H1 (cell line): ENCODE results near the gene AEBP1. TPM values are rescaled to one million over a fixed set of nuclear protein-coding genes. Genes with fewer than 3 reads are reported as not detected.

Experiments
- CTCF ChIA-PET: fragments of 300-600 bp; sonication (Branson Sonifier 250); formaldehyde crosslinking; loops from one replicate; lab custom pipeline; 2021; ENCODE audit not compliant: partially characterized antibody; lab: Charles Lee
- POLR2A ChIA-PET: fragments of 300-600 bp; sonication (Branson Sonifier 250); formaldehyde crosslinking; loops from one replicate; lab custom pipeline; 2021; ENCODE audit warnings: inconsistent platforms; ENCODE audit not compliant: partially characterized antibody; lab: Charles Lee
- DNase-seq, 2 experiments: peaks; one replicate each; pipeline versions ENCODE4 v3.0.0 to v3.0.0-alpha.2; 2010 to 2022; ENCODE audit warnings: low spot score in 2 of 2, low read depth in 1 of 2, mixed read lengths in 1 of 2
- FAIRE-seq: peaks from 2 replicates; lab custom pipeline; 2011; peaks lifted over from hg19 to GRCh38; lab: Jason Lieb, UNC
- H2AFZ ChIP-seq: 2 replicates; pipeline ENCODE4 v1.8.1; 2012; ENCODE audit warnings: low read length, inconsistent platforms
- H2AK5ac ChIP-seq: 2 replicates; pipeline ENCODE4 v1.6.1; 2013; ENCODE audit warnings: low read depth, low read length
- H2BK120ac ChIP-seq: replicated peaks from 2 replicates; pipeline ENCODE3; 2013; ENCODE audit warnings: low read depth, low read length, inconsistent platforms
- H2BK12ac ChIP-seq: 2 replicates; pipeline ENCODE4 v1.6.1; 2013; ENCODE audit warnings: low read depth, low read length
- H2BK15ac ChIP-seq: 2 replicates; pipeline ENCODE4 v1.6.1; 2013; ENCODE audit warnings: low read length
- H2BK20ac ChIP-seq: 2 replicates; pipeline ENCODE4 v1.6.1; 2013; ENCODE audit warnings: low read length
- H2BK5ac ChIP-seq: 2 replicates; pipeline ENCODE4 v1.6.1; 2013; ENCODE audit warnings: low read depth, low read length
- H3K14ac ChIP-seq: 2 replicates; pipeline ENCODE4 v1.6.1; 2013; ENCODE audit warnings: inconsistent platforms; ENCODE audit not compliant: insufficient read length
- H3K18ac ChIP-seq: 2 replicates; pipeline ENCODE4 v1.6.1; 2013; ENCODE audit warnings: low read length; ENCODE audit errors: extremely low read depth
- H3K23ac ChIP-seq: 2 replicates; pipeline ENCODE4 v1.6.1; 2013; ENCODE audit warnings: inconsistent platforms; ENCODE audit not compliant: insufficient read length
- H3K23me2 ChIP-seq: 2 replicates; pipeline ENCODE4 v1.6.1; 2013; ENCODE audit warnings: low read depth, low read length
- H3K27ac ChIP-seq: 2 replicates; pipeline ENCODE4 v1.6.1; 2011; ENCODE audit warnings: low read depth, low read length, inconsistent platforms
- H3K27me3 ChIP-seq, 4 experiments: replicated peaks in 1 of 4; 1 replicate in 1 of 4; 2 replicates in 3 of 4; pipeline versions ENCODE4 v1.6.1 to v1.8.1; 2011 to 2013; ENCODE audit warnings: low read length in 3 of 4, mild to moderate bottlenecking in 3 of 4, inconsistent platforms in 2 of 4, mixed read lengths in 2 of 4, moderate library complexity in 1 of 4; ENCODE audit not compliant: control insufficient read depth in 3 of 4, insufficient read depth in 3 of 4; ENCODE audit errors: extremely low read depth in 1 of 4
- H3K36me3 ChIP-seq, 4 experiments: 2 replicates each; pipeline versions ENCODE4 v1.6.1 to v1.8.1; 2011 to 2013; ENCODE audit warnings: mild to moderate bottlenecking in 4 of 4, low read length in 3 of 4, moderate library complexity in 2 of 4, control low read depth in 1 of 4, inconsistent platforms in 1 of 4; ENCODE audit not compliant: insufficient read depth in 4 of 4, control insufficient read depth in 2 of 4
- H3K4ac ChIP-seq: replicated peaks from 2 replicates; pipeline ENCODE3; 2013; ENCODE audit warnings: low read length, low read depth, mixed read lengths, inconsistent platforms; ENCODE audit not compliant: insufficient read length
- H3K4me1 ChIP-seq, 4 experiments: replicated peaks in 1 of 4; 1 replicate in 1 of 4; 2 replicates in 3 of 4; pipeline versions ENCODE4 v1.6.1 to v1.8.1; 2011 to 2013; ENCODE audit warnings: low read length in 3 of 4, inconsistent platforms in 2 of 4, mixed read lengths in 1 of 4; ENCODE audit not compliant: insufficient read depth in 4 of 4, control insufficient read depth in 3 of 4
- H3K4me2 ChIP-seq, 2 experiments: 2 replicates each; pipeline versions ENCODE4 v1.6.1 to v1.8.1; 2011 to 2013; ENCODE audit warnings: low read depth in 2 of 2, low read length in 2 of 2, control low read depth in 1 of 2, inconsistent platforms in 1 of 2, mild to moderate bottlenecking in 1 of 2; ENCODE audit not compliant: insufficient read depth in 1 of 2
- H3K4me3 ChIP-seq, 4 experiments: fragments of 200-600, 300-600 bp in 1 of 4; sonication (generic), shearing (Covaris generic), sonication (Bioruptor Twin) in 1 of 4; 2 replicates each; pipeline versions ENCODE4 v1.5.1 to v1.8.1; 2011 to 2016; ENCODE audit warnings: low read length in 4 of 4, low read depth in 3 of 4, control low read depth in 2 of 4, inconsistent platforms in 2 of 4, mild to moderate bottlenecking in 2 of 4, mixed read lengths in 1 of 4, moderate library complexity in 1 of 4; ENCODE audit not compliant: insufficient read depth in 2 of 4; ENCODE audit errors: extremely low read depth in 1 of 4
- H3K56ac ChIP-seq: replicated peaks from 2 replicates; pipeline ENCODE3; 2013; ENCODE audit warnings: low read depth, mild to moderate bottlenecking, mixed read lengths, low read length, inconsistent platforms; ENCODE audit not compliant: insufficient read length
- H3K79me1 ChIP-seq: 2 replicates; pipeline ENCODE4 v1.6.1; 2013; ENCODE audit warnings: low read depth, low read length, control low read depth
- H3K79me2 ChIP-seq, 2 experiments: 2 replicates each; pipeline versions ENCODE4 v1.6.1 to v1.8.1; 2012 to 2013; ENCODE audit warnings: low read length in 2 of 2, mild to moderate bottlenecking in 2 of 2, inconsistent platforms in 1 of 2; ENCODE audit not compliant: insufficient read depth in 2 of 2, control insufficient read depth in 1 of 2
- H3K9ac ChIP-seq, 4 experiments: replicated peaks in 1 of 4; 1 replicate in 1 of 4; 2 replicates in 3 of 4; pipeline versions ENCODE4 v1.6.1 to v1.8.1; 2011 to 2013; ENCODE audit warnings: low read depth in 3 of 4, low read length in 3 of 4, control low read depth in 2 of 4, mild to moderate bottlenecking in 2 of 4, moderate library complexity in 2 of 4, inconsistent platforms in 1 of 4; ENCODE audit errors: extremely low read depth in 1 of 4
- H3K9me3 ChIP-seq, 2 experiments: 2 replicates each; pipeline versions ENCODE4 v1.6.1 to v1.8.1; 2012 to 2013; ENCODE audit warnings: mild to moderate bottlenecking in 2 of 2, moderate library complexity in 2 of 2, control low read depth in 1 of 2, inconsistent platforms in 1 of 2, low read depth in 1 of 2, low read length in 1 of 2, mixed read lengths in 1 of 2; ENCODE audit not compliant: insufficient read depth in 2 of 2
- H4K20me1 ChIP-seq, 2 experiments: replicated peaks in 1 of 2; 2 replicates each; pipeline versions ENCODE3 to v1.8.1; 2011 to 2013; ENCODE audit warnings: inconsistent platforms in 2 of 2, low read length in 2 of 2, mild to moderate bottlenecking in 1 of 2; ENCODE audit not compliant: insufficient read depth in 2 of 2, control insufficient read depth in 1 of 2
- H4K5ac ChIP-seq: 2 replicates; pipeline ENCODE4 v1.6.1; 2013; ENCODE audit warnings: low read length, low read depth, mixed read lengths, inconsistent platforms; ENCODE audit not compliant: insufficient read length
- H4K8ac ChIP-seq: 2 replicates; pipeline ENCODE4 v1.8.0; 2013; ENCODE audit warnings: mild to moderate bottlenecking, moderate library complexity, low read length, inconsistent platforms; ENCODE audit not compliant: insufficient read depth; ENCODE audit errors: extremely low read depth
- H4K91ac ChIP-seq: replicated peaks from 2 replicates; pipeline ENCODE3; 2013; ENCODE audit warnings: low read length, mixed read lengths, inconsistent platforms; ENCODE audit not compliant: insufficient read length
- FOSL1 ChIP-seq: IDR thresholded peaks from 2 replicates; pipeline ENCODE4 v1.6.1; 2011; ENCODE audit warnings: mild to moderate bottlenecking, low read depth, low read length, moderate library complexity; ENCODE audit not compliant: insufficient read depth
- RAD21 ChIP-seq, 2 experiments: IDR thresholded peaks in 1 of 2; conservative IDR thresholded peaks in 1 of 2; 2 replicates each; pipeline ENCODE4 v1.6.1; 2011; ENCODE audit warnings: low read depth in 2 of 2, low read length in 2 of 2, improper control_type of control experiment in 1 of 2, inconsistent platforms in 1 of 2, mild to moderate bottlenecking in 1 of 2, moderate library complexity in 1 of 2
- WGBS, 2 experiments: shearing (Covaris generic) in 1 of 2; methylation state at CpG; one replicate each; pipeline versions ENCODE4 v1.1.6 to v1.1.7; 2013 to 2015; ENCODE audit warnings: low lambda C conversion rate in 2 of 2, mixed read lengths in 2 of 2, inconsistent platforms in 1 of 2, low coverage in 1 of 2, missing lambda C conversion rate in 1 of 2; ENCODE audit not compliant: insufficient replicate concordance in 2 of 2, insufficient coverage in 1 of 2, insufficient read length in 1 of 2; ENCODE audit errors: extremely low coverage in 1 of 2, missing lambda C conversion rate in 1 of 2; 5-methylcytosine and 5-hydroxymethylcytosine counted together
- polyA plus RNA-seq, 7 experiments: library from polyadenylated mRNA; depleted of rRNA in 3 of 7; stranded (reverse) in 5 of 7; unstranded in 2 of 7; fragments of >200 nt in 5 of 7; fragments of 200-250 nt in 2 of 7; gene quantifications; 1 replicate in 5 of 7; 2 replicates in 1 of 7; 4 replicates in 1 of 7; pipeline versions ENCODE4 v1.2.1 to v1.2.3, GENCODE V29; 2011 to 2013; ENCODE audit warnings: missing spikeins in 2 of 7, mixed read lengths in 2 of 7
- total RNA-seq: library from RNA; stranded (reverse); fragmentation: NEBNext Ultra II Directional; extraction: Animal tissue kit (Norgen Biotek cat#: 25700); gene quantifications from 2 replicates; pipeline ENCODE4 v1.2.1, GENCODE V29; 2021
- TF ChIP-seq, protein P1 (sequence below), 3 experiments: IDR thresholded peaks; 1 replicate in 2 of 3; 2 replicates in 1 of 3; pipeline versions ENCODE4 v1.5.1 to v1.6.1; 2011; ENCODE audit warnings: low read length in 3 of 3, mild to moderate bottlenecking in 3 of 3, inconsistent platforms in 2 of 3, low read depth in 1 of 3, moderate library complexity in 1 of 3; ENCODE audit not compliant: insufficient read depth in 1 of 3; ENCODE audit errors: control extremely low read depth in 1 of 3

AEBP1 gene
- total and polyA plus RNA-seq, 2 of the 8 experiments (the other 6 are each of a cell fraction or from before 2014, with no cell fraction given): 10.4 to 41.2 TPM

DNA sequence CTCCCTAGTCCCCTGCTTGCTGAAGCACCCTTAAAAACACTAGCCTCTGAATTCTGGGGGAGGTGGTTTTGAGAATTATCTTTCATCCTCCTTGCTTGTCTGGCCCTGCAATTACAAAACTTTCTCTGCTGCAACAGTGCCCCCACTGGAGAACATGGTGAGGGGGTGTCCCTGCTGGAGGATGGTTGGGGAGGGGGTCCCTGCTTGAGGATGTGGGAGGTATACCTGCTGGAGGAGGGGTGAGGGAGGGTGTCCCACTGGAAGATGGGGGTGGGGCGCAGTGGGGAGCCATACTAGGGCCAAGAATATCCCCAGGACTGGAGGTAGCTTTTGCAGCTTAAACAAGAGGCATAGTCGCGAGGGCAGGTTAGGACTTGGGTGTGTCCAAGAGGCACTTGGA lies 18.6 kb upstream of the AEBP1 start:
- 83% methylated on average over 1 of the region's 3 CpGs; no CpG with 5 or more reads in 1 of the 2 experiments for WGBS, 2 experiments

More for the DNA sequence above, 18.6 kb upstream of the AEBP1 start:
- H4K91ac ChIP-seq: no peak overlapping the region
- no peak overlapping the region for H2BK12ac ChIP-seq
- H2BK20ac ChIP-seq: no peak overlapping the region
- H3K36me3 ChIP-seq: no peaks in the 10 kb centered on the region
- H3K56ac ChIP-seq: no peak overlapping the region
- H2BK5ac ChIP-seq: no peak overlapping the region
- no peak overlapping the region for H3K9ac ChIP-seq
- no peaks in the 10 kb centered on the region for H3K9me3 ChIP-seq
- no peak overlapping the region for H2BK120ac ChIP-seq
- H4K20me1 ChIP-seq: no peaks in the 10 kb centered on the region
- DNase-seq: no peak
- peak overlapping the region; percentile 88 for H2BK15ac ChIP-seq
- H4K8ac ChIP-seq: no peak overlapping the region
- no peak overlapping the region for H4K5ac ChIP-seq
- no peak for FAIRE-seq
- no peaks in the 10 kb centered on the region; a peak in 2 of 7 replicates for H3K27me3 ChIP-seq
- H3K4me2 ChIP-seq: no peak overlapping the region
- no peak overlapping the region for H2AK5ac ChIP-seq
- H3K4me1 ChIP-seq: no peaks in the 10 kb centered on the region; a peak in 1 of 7 replicates
- H3K4me3 ChIP-seq: no peak overlapping the region
- POLR2A ChIA-PET: interaction anchor here (0.7 to 1.5 kb wide), 2 partner anchors 11 to 39 kb away, joined by 3 read pairs; no protein-coding TSS in a partner anchor
- TF ChIP-seq RAD21 (IDR thresholded peaks at IDR 0.05 in 1 of 2, conservative IDR thresholded peaks at IDR 0.05 in 1 of 2; ENCODE audit: low read depth in 2 of 2, low read length in 2 of 2): peak; percentile 7 to 10; a peak in 1 of 4 replicates
- TF ChIP-seq, protein P1, sequence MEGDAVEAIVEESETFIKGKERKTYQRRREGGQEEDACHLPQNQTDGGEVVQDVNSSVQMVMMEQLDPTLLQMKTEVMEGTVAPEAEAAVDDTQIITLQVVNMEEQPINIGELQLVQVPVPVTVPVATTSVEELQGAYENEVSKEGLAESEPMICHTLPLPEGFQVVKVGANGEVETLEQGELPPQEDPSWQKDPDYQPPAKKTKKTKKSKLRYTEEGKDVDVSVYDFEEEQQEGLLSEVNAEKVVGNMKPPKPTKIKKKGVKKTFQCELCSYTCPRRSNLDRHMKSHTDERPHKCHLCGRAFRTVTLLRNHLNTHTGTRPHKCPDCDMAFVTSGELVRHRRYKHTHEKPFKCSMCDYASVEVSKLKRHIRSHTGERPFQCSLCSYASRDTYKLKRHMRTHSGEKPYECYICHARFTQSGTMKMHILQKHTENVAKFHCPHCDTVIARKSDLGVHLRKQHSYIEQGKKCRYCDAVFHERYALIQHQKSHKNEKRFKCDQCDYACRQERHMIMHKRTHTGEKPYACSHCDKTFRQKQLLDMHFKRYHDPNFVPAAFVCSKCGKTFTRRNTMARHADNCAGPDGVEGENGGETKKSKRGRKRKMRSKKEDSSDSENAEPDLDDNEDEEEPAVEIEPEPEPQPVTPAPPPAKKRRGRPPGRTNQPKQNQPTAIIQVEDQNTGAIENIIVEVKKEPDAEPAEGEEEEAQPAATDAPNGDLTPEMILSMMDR (IDR thresholded peaks at IDR 0.05; ENCODE audit: control extremely low read depth in 1 of 3, insufficient read depth in 1 of 3, low read depth in 1 of 3, low read length in 3 of 3): peak in 2 of 3 experiments; percentile 40 to 41; a peak in 2 of 4 replicates
- no peak for TF ChIP-seq FOSL1
- H2AFZ ChIP-seq: no peak overlapping the region
- no peak overlapping the region for H3K23ac ChIP-seq
- H3K27ac ChIP-seq: no peak overlapping the region
- H3K14ac ChIP-seq: no peak overlapping the region
- CTCF ChIA-PET: interaction anchor here (0.6 to 2.2 kb wide), 11 partner anchors 10 to 202 kb away, joined by 3 to 13 read pairs (median 3); no protein-coding TSS in a partner anchor
- no peak overlapping the region; the same call in 1 of the 2 replicates for H3K18ac ChIP-seq
- peaks cover 4% of the 10 kb centered on the region; the same call in 1 of the 2 replicates for H3K23me2 ChIP-seq
- no peaks in the 10 kb centered on the region for H3K79me1 ChIP-seq
- H3K4ac ChIP-seq: no peak overlapping the region
- H3K79me2 ChIP-seq: no peaks in the 10 kb centered on the region
